GM18499 (cell line): ENCODE data around the gene GMNN.
A peak's percentile ranks its signal among the peaks of the same experiment; 100 is the strongest.
"Not testable (repeated sequence)": the region's sequence is repeated elsewhere in the genome, so short reads cannot be mapped to it uniquely, and the experiment has no call there.

ENCODE experiments used
- ATAC-seq: cut with Tn5 transposase; IDR thresholded peaks from one replicate; pipeline ENCODE4 v1.9.1; 2021; ENCODE audit warnings: moderate number of reproducible peaks; ENCODE audit not compliant: insufficient read depth, unreplicated experiment

GMNN gene

DNA sequence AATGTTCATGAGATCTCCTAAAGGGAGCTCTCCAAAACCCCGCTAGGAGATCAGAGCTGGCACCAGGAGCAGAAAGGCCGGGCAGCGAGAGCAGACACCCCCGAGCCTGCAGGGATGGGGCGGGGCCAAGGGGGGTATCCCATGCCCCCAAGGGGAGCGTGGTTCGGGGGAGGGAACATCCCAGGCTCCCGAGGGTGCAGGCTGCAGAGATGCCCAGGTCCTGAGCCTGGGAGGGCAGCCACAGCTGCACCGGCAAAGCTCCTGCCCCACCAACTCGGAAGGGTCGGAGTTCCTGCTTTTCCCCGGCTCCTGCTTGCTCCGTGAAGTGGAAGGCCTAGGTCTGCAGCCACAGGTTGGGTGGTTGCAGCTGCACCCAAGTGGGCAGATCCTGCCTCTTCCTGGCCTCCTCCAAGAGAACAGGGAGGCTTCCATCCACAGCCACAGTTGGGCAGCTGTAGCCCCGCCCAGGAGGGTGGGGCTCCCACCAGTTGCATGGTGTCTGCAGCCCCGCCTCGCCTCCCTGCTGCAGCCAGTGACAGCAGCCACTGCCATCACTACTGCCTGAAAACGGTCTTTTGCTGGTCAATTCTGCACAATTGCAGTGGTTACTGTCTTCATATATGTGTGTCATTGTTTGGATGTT is 13.4 kb upstream of the GMNN start:
- no peak for ATAC-seq

DNA sequence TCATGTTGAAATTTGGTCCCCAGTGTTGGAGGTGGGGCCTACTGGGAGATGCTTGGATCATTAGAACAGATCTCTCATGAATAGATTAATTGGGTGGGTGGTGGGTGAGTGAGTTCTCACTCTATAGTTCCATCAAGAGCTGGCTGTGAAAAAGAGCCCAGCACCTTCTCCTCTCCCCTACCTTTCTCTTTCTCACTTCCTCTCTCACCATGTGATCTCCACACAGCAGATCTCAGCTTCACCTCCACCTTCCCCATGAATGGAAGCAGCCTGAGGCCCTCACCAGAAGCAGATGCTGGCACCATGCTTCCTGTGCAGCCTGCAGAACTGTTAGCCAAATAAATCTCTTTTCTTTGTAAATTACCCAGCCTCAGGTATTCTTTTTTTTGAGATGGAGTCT is 12.9 kb upstream of the GMNN start:
- no peak for ATAC-seq

- ATAC-seq = no peak
These were observed 11.2 kb upstream of the GMNN start for GRCh38 chr6:24763578-24763977.

DNA sequence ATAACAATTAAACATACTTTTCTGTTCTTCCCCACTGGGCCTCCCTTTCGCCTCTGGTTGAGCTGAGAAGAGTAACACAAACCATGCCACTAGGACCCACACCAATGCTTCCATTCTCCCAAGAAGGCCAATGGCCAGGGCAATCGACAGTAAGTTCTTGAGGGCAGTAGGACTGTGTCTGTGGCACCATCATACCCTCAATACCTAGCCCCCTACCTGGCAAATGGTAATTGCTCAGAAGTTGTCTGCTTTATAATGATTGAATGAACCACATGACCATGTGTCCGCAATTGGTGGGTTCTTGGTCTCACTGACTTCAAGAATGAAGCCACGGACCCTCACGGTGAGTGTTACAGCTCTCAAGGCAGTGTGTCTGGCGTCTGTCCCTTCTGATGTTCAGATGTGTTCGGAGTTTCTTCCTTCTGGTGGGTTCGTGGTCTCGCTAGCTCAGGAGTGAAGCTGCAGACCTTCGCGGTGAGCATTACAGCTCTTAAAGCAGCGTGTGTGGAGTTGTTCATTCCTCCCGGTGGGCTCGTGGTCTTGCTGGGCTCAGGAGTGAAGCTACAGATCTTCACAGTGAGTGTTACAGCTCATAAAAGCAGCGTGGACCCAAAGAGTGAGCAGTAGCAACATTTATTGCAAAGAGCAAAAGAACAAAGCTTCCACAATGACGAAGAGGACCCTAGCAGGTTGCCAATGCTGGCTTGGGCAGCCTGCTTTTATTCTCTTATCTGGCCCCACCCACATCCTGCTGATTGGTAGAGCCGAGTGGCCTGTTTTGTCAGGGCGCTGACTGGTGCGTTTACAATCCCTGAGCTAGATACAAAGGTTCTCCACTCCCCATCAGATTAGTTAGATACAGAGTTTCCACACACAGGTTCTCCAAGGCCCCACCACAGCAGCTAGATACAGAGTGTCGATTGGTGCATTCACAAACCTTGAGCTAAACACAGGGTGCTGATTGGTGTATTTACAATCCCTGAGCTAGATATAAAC is 9.6 kb upstream of the GMNN start:
- not testable (repeated sequence) for ATAC-seq

DNA sequence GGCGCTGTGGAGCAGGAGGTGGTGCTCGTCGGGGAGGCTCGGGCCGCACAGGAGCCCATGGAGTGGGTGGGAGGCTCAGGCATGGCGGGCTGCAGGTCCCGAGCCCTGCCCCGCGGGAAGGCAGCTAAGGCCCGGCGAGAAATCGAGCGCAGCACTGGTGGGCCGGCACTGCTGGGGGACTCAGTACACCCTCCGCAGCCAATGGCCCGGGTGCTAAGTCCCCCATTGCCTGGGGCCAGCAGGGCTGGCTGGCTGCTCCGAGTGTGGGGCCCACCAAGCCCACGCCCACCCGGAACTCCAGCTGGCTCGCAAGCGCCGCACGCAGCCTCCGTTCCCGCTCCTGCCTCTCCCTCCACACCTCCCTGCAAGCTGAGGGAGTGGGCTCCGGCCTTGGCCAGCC is 8.8 kb upstream of the GMNN start:
- not testable (repeated sequence) for ATAC-seq

GRCh38 chr6:24766680-24767462 is 7.9 kb upstream of the GMNN start:
- ATAC-seq = no peak

GRCh38 chr6:24768361-24768760 is 6.4 kb upstream of the GMNN start:
- ATAC-seq = no peak

DNA sequence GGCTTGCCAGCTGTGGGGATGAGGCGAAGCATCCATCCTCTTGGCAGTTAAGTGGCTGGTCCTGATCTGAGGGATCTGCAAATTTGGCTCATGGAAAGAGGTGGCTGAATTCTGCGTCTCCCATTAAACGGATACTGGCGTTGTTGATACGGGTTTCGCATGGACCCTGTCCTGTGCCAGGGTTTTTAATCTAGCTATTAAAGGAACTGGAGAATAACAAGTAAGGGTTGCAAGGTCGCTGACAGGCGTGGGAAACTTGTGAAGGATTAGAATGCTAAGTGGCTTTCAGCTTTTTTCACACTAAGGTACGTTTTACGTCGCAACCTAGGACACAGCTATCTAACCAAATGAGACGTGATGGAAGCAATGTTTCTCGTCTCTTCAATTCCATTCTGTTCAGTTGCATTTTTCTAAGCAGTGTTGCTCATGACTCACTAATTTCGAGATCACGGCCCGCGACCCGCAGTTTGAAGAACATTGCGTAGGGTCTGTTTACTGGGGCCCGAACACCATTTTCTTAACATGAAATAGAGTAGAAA is 852 bp downstream of the GMNN start:
- ATAC-seq = peak; percentile 7

DNA sequence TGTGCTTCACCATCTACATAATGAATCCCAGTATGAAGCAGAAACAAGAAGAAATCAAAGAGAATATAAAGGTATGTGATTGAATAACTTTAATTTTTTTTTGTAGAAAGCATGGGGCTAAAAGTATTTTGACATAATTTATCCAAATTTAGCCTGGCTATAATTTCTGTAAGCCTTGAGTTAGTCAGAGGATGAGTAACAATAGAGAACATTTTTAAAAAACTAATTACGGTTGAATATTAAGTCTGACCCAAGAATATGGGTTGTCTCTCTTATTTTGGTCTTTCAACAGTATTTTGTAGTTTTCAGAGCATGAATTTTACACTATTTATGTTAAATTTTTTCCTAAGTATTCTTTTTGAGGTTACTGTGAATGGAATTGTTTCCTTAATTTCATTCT is 2.5 kb downstream of the GMNN start:
- no peak for ATAC-seq

- ATAC-seq = no peak
These were observed 3.4 kb downstream of the GMNN start for GRCh38 chr6:24778121-24778520.

DNA sequence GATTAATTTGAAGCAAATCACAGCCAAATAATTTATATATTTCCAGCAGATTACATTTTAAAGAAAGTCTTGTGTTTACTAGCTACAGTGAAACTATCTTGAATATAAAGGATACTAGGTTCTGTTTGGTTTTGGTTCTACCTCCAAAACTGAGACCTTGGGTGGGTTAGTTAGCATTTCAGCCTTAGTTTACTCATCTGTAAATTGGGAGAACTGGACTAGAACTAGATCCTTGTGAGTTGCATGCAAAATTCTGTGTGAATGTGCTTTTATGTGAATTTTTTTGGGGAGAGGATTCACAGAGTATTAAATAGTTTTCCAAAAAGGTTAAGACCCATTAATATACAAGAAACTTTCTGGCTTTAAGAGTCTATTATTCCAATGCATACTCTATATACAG is 4.1 kb downstream of the GMNN start:
- no peak for ATAC-seq

DNA sequence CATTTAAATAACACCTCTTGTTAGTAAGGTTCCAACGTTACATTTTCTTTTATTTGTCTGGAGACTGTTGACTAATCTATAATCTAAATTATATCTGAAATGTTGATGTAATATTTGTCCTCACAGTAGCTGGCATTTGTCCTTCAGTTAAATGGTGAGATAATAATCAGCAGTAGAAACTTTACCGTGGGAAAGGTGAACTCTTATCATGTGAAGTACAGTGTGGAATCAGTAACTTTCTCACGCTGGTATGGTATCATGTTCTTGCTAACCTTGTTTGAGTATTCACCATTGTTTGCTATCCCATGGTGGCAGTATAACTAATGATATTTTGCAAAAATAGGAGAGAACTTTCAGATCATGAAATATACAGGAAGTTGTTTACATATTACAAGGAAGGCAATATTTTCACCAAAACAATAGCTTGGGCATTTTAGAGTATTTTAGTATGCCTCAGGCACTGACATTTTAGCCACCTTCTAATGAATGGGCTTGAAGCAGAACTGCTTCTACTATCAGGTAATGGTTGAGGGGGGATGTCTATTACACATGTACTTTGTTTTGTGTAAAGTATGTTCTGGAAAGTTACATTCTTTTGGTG is 4.8 kb downstream of the GMNN start:
- ATAC-seq = no peak

DNA sequence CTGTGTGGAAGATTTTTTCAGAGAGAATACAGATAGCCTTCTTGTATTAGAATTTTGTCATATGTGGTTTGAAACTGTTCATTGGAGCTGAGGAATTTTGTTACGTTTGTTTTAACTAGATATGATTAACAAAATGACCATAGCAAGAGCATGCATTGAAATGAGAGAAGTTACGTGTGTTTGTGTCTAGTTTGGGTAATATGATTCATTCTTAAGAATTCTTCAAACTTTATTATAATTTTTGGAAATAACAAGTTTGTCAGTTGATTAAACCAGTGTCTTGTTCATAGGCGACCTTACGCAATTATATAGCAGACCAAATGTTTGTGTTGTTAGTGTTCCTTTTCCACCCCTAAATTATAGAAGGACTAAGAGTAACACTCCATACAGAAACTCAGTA is 5.5 kb downstream of the GMNN start:
- no peak for ATAC-seq

DNA sequence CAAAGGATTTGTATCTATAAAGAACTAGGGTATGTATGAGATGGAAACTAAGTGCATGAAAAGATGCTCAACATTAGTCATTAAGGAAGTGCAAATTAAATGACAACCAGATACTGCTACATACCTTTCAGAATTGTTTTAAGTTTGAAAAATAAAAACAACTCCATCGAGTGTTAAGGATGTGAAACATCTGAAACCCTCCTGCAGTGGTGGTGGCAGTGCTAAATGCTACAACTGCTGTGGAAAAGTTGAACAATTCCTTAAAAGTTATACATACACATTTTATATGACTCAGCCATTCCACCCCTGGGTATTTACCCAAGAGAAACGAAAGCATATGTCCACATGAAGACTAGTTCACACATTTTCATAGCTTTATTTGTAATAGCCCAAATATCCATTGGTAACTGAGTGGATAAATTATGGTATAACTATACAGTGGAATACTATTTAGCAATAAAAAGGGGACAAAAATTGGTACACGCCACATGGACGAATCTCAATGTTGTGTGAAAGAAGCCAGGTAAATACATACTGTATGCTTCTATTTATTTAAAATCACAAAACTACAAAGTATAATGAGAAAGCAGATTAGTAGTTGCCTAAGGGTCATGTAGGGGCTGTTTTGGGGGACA is 13.4 kb downstream of the GMNN start:
- ATAC-seq = no peak

- ATAC-seq = no peak
These were observed 20.4 kb downstream of the GMNN start for GRCh38 chr6:24795106-24795505.

DNA sequence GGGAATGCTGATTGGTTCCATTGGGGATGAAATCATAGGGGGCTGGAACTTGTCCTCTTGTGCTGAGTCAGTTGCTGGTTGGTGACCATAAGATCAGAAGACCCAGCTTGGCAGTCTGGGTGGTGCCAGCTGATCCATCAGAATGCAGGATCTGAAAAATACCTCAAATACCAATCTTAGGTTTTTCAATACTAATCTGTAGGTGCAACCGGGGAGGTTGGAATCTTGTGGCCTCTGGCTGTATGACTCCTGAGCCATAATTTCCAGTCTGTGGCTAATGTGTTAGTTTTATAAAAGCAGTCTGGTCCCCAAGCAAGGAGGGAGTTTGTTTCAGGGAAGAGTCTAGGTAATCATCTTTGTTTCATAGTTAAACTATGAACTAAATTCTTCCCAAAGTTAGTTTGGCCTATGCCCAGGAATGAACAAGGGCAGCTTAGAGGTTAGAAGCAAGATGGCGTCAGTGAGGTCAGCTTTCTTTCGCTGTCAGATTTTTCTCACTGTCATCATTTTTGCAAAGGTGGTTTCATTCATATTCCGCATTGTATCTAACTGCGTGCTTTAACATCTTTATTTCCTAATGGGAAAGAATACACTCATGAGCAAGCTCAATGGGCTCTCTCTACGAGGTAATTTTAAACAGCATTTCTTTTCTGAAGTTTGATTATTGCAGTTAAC is 22.0 kb downstream of the GMNN start:
- ATAC-seq = no peak

DNA sequence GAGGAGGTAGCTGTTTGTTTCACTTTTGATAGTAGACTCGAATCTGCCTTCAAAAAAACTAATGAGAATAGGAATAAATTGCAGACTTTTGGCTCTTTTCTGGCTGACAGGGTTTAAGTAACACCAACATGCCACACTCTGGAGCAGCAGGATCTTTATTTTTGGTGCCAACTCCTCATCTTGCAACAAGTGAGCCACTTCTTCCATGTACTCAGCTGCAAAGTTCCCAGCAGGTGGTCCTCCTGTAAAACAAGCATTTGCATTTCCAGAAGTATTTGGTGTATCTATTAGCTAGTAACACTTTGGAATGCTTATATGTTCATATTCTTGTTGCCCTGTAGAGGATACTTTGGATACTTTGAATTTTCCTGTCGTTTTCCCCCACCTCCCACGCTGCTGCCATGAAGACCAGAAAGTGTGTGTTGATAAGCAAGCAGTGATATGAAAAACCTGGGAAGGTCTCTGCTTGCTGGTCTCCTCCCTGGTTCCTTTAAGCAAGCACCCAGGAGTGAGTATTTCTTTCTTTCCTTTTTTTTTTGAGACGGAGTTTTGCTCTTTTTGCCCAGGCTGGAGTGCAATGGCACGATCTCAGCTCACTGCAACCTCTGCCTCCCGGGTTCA is 23.0 kb downstream of the GMNN start:
- ATAC-seq = no peak

GRCh38 chr6:24798740-24799540 is 24.2 kb downstream of the GMNN start, which contains the start of gene ARMH2:
Gene ARMH2 (minus strand): TSS chr6:24798917. CDS start chr6:24798857, 60 bp downstream.
- no peak for ATAC-seq
